ENCODE results near the gene GULP1. TPM values are rescaled to one million over a fixed set of nuclear protein-coding genes. Genes with fewer than 3 reads are reported as not detected.
A peak's percentile ranks its signal among the peaks of the same experiment; 100 is the strongest.

Gene GULP1
- 21.7 and 23.0 TPM in 2 replicates for total RNA-seq

DNA sequence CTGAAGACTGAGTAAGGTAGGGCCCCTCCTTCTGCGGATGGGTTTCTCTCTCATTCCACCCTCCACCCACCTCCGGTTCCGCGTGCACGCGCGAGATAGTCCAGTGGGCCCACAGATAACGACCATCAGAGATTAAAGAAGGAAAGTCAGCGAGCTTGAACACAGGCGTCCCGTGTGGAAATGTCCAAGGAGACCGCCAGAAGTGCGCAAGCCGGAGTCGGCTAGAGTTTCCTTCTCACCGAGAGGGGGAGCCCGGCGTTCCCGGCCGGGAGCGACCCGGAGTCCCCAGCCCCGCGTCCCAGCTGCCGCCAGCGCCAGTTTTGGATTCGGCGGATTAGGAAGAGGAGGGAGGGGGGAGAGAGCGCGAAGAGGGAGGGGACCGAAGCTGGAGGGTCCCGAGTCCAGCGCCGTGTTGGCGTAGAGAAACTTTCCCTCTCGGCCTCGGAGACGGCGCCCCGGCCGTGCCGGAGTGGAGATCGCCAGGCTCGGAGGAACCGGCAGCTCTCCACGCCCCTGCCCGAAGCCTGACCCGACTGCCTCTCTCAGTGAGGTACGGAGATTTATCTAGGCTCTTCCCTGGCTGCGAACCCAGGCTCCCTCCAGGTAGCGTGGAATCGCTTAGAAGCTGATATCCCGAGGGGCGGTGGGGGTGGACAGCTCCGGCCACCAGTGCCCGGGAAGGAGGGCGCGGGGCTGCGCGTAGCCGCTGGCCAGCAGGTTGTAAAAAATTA, at the start of gene GULP1:
Gene GULP1 (plus strand): TSS at position 258 of the 731 bp plus-strand sequence. CDS start 185,829 bp downstream, outside the sequence.
- H3K4me1 ChIP-seq (ENCODE audit: insufficient read depth, low read length): peaks cover 19% of the 10 kb centered on the region
- H3K27me3 ChIP-seq (ENCODE audit: insufficient read depth, low read length): no peaks in the 10 kb centered on the region
- TF ChIP-seq, protein P1, sequence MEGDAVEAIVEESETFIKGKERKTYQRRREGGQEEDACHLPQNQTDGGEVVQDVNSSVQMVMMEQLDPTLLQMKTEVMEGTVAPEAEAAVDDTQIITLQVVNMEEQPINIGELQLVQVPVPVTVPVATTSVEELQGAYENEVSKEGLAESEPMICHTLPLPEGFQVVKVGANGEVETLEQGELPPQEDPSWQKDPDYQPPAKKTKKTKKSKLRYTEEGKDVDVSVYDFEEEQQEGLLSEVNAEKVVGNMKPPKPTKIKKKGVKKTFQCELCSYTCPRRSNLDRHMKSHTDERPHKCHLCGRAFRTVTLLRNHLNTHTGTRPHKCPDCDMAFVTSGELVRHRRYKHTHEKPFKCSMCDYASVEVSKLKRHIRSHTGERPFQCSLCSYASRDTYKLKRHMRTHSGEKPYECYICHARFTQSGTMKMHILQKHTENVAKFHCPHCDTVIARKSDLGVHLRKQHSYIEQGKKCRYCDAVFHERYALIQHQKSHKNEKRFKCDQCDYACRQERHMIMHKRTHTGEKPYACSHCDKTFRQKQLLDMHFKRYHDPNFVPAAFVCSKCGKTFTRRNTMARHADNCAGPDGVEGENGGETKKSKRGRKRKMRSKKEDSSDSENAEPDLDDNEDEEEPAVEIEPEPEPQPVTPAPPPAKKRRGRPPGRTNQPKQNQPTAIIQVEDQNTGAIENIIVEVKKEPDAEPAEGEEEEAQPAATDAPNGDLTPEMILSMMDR (IDR thresholded peaks at IDR 0.05; ENCODE audit: extremely low read depth, low read depth, low read length): peak; percentile 64
- no peaks in the 10 kb centered on the region for H4K20me1 ChIP-seq (ENCODE audit: insufficient read depth, low read length)
- peak within 1 kb of the TSS; percentile 87 for H3K4me3 ChIP-seq (ENCODE audit: insufficient read depth, low read length)
- peak within 1 kb of the TSS; percentile 96 for H3K4me2 ChIP-seq (ENCODE audit: insufficient read depth, low read length)
- H3K79me2 ChIP-seq (ENCODE audit: insufficient read depth, low read length): peaks cover 3% of the 10 kb centered on the region
- no peaks in the 10 kb centered on the region for H3K9me3 ChIP-seq (ENCODE audit: low read depth, low read length)
- H3K27ac ChIP-seq (ENCODE audit: low read depth, low read length): peak within 1 kb of the TSS; percentile 59
- H2AFZ ChIP-seq (ENCODE audit: low read length): peak within 1 kb of the TSS; percentile 94
- DNase-seq (ENCODE audit: insufficient read length, low spot score, missing footprints): peak; percentile 91
- H3K36me3 ChIP-seq (ENCODE audit: insufficient read depth, low read length): no peaks in the 10 kb centered on the region

GRCh38 chr2:188243381-188243780, 48.3 kb upstream of the GULP1 start:
- Histone ChIP-seq H3K4me1 (ENCODE audit: insufficient read depth, low read length) (no peaks in the 10 kb centered on the region), H3K27ac (ENCODE audit: low read depth, low read length) (no peak overlapping the region), H3K4me3 (ENCODE audit: insufficient read depth, low read length) (no peak overlapping the region), H4K20me1 (ENCODE audit: insufficient read depth, low read length) (no peaks in the 10 kb centered on the region), H3K4me2 (ENCODE audit: insufficient read depth, low read length) (no peak overlapping the region), H3K9me3 (ENCODE audit: low read depth, low read length) (no peaks in the 10 kb centered on the region), H3K27me3 (ENCODE audit: insufficient read depth, low read length) (no peaks in the 10 kb centered on the region), H2AFZ (ENCODE audit: low read length) (no peak overlapping the region), H3K36me3 (ENCODE audit: insufficient read depth, low read length) (no peaks in the 10 kb centered on the region), H3K79me2 (ENCODE audit: insufficient read depth, low read length) (no peaks in the 10 kb centered on the region)
- TF ChIP-seq, protein P1 (IDR thresholded peaks at IDR 0.05; ENCODE audit: extremely low read depth, low read depth, low read length): no peak
- DNase-seq (ENCODE audit: insufficient read length, low spot score, missing footprints): no peak

DNA sequence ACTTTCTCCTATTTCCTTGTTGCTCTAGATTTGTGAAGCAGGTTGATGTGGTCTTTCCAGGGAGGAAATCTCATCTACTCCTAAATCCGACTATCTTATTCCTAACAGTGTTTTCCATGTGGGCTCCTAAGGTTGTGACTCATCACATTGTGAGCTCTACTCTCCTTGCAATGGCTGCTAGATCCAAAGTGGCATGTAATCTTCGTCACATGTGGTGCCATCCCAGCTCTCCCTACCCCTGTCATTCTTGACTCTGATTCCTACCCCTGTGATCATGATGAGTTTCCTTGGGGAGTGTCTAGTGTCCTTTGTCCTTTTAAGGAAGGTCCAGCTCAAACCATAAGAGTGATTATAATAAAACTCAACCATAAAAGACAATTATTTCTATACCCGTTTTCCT, 47.3 kb upstream of the GULP1 start:
- Histone ChIP-seq H3K4me2 (ENCODE audit: insufficient read depth, low read length) (no peak overlapping the region), H3K27me3 (ENCODE audit: insufficient read depth, low read length) (no peaks in the 10 kb centered on the region), H3K79me2 (ENCODE audit: insufficient read depth, low read length) (no peaks in the 10 kb centered on the region), H3K4me1 (ENCODE audit: insufficient read depth, low read length) (no peaks in the 10 kb centered on the region), H3K27ac (ENCODE audit: low read depth, low read length) (no peak overlapping the region), H3K9me3 (ENCODE audit: low read depth, low read length) (no peaks in the 10 kb centered on the region), H2AFZ (ENCODE audit: low read length) (no peak overlapping the region), H4K20me1 (ENCODE audit: insufficient read depth, low read length) (no peaks in the 10 kb centered on the region), H3K4me3 (ENCODE audit: insufficient read depth, low read length) (no peak overlapping the region), H3K36me3 (ENCODE audit: insufficient read depth, low read length) (no peaks in the 10 kb centered on the region)
- DNase-seq (ENCODE audit: insufficient read length, low spot score, missing footprints): peak; percentile 62
- TF ChIP-seq, protein P1 (IDR thresholded peaks at IDR 0.05; ENCODE audit: extremely low read depth, low read depth, low read length): no peak

DNA sequence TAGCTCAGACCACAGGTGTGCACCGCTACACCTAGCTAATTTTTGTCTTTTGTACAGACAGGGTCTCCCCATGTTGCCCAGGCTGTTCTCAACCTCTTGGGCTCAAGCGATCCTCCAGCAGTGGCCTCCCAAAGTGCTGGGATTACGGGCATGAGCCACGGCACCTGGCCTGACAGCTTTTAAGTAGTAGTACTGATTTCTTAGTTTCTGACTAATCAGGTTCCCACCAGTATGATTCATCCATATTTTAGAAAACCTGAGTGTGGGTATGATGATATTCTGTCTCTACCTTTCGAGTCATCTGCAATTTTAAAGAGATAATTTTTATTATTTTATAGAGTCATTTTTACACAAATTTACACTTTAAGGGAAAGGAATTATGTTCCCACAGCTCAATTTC, 46.4 kb upstream of the GULP1 start:
- Histone ChIP-seq H2AFZ (ENCODE audit: low read length) (no peak overlapping the region), H3K79me2 (ENCODE audit: insufficient read depth, low read length) (no peaks in the 10 kb centered on the region), H4K20me1 (ENCODE audit: insufficient read depth, low read length) (no peaks in the 10 kb centered on the region), H3K4me1 (ENCODE audit: insufficient read depth, low read length) (no peaks in the 10 kb centered on the region), H3K27me3 (ENCODE audit: insufficient read depth, low read length) (no peaks in the 10 kb centered on the region), H3K9me3 (ENCODE audit: low read depth, low read length) (no peaks in the 10 kb centered on the region), H3K27ac (ENCODE audit: low read depth, low read length) (no peak overlapping the region), H3K4me2 (ENCODE audit: insufficient read depth, low read length) (no peak overlapping the region), H3K36me3 (ENCODE audit: insufficient read depth, low read length) (no peaks in the 10 kb centered on the region), H3K4me3 (ENCODE audit: insufficient read depth, low read length) (no peak overlapping the region)
- TF ChIP-seq, protein P1 (IDR thresholded peaks at IDR 0.05; ENCODE audit: extremely low read depth, low read depth, low read length): no peak
- no peak for DNase-seq (ENCODE audit: insufficient read length, low spot score, missing footprints)
